GM18498 (cell line): ENCODE results near the gene RABEP1.
"Not testable (repeated sequence)": the region's sequence is repeated elsewhere in the genome, so short reads cannot be mapped to it uniquely, and the experiment has no call there.

Experiments used
- ATAC-seq: cut with Tn5 transposase; IDR thresholded peaks from one replicate; pipeline ENCODE4 v1.9.1; 2021; ENCODE audit warnings: mild to moderate bottlenecking, moderate library complexity; ENCODE audit not compliant: unreplicated experiment

The RABEP1 gene

GRCh38 chr17:5281814-5282641, at the start of gene RABEP1:
TSS of gene RABEP1 (plus strand) at chr17:5282284. CDS start at chr17:5282487, 203 bp downstream.
- ATAC-seq: peak; percentile 84

GRCh38 chr17:5233492-5233891, 48.6 kb upstream of the RABEP1 start:
- not testable (repeated sequence) for ATAC-seq

GRCh38 chr17:5234645-5235576, 47.2 kb upstream of the RABEP1 start, which contains the start of gene SCIMP:
TSS of gene SCIMP (minus strand) at chr17:5234860. CDS start at chr17:5234755, 105 bp downstream.
- ATAC-seq: peak; percentile 70

- no peak for ATAC-seq
These were observed 45.0 kb upstream of the RABEP1 start for GRCh38 chr17:5236938-5237540.

GRCh38 chr17:5237541-5238016, 44.5 kb upstream of the RABEP1 start:
- peak; percentile 39 for ATAC-seq

- no peak for ATAC-seq
These were observed 43.8 kb upstream of the RABEP1 start for GRCh38 chr17:5238333-5238732.

- not testable (repeated sequence) for ATAC-seq
These were observed 42.3 kb upstream of the RABEP1 start for GRCh38 chr17:5239769-5240168.

GRCh38 chr17:5241861-5242671, 40.0 kb upstream of the RABEP1 start:
- peak; percentile 53 for ATAC-seq

GRCh38 chr17:5247621-5248020, 34.5 kb upstream of the RABEP1 start:
- ATAC-seq: no peak

GRCh38 chr17:5248821-5249479, 33.1 kb upstream of the RABEP1 start:
- no peak for ATAC-seq

GRCh38 chr17:5249615-5250014, 32.5 kb upstream of the RABEP1 start:
- ATAC-seq: no peak

- ATAC-seq: no peak
These were observed 27.7 kb upstream of the RABEP1 start for GRCh38 chr17:5254414-5254813.

- no peak for ATAC-seq
These were observed 27.1 kb upstream of the RABEP1 start for GRCh38 chr17:5254903-5255521.

GRCh38 chr17:5257124-5257523, 25.0 kb upstream of the RABEP1 start:
- no peak for ATAC-seq

- ATAC-seq: no peak
These were observed 21.5 kb upstream of the RABEP1 start for GRCh38 chr17:5260542-5260941.

GRCh38 chr17:5262416-5262991, 19.6 kb upstream of the RABEP1 start:
- ATAC-seq: no peak

GRCh38 chr17:5263441-5263840, 18.6 kb upstream of the RABEP1 start:
- ATAC-seq: no peak

GRCh38 chr17:5264893-5265292, 17.2 kb upstream of the RABEP1 start:
- ATAC-seq: no peak
